ENCODE results near the gene ZNF385D.

- TF ChIP-seq POLR2A (IDR thresholded peaks at IDR 0.05) (no peak), CTCF (IDR thresholded peaks at IDR 0.05) (no peak)
Observed at GRCh38 chr3:21634112-21634511, 116.9 kb downstream of the ZNF385D start.

All from thyroid gland (tissue), 4 donors.